ENCODE data around the gene COL1A1.
A peak's percentile ranks its signal among the peaks of the same experiment; 100 is the strongest.

COL1A1 gene

DNA sequence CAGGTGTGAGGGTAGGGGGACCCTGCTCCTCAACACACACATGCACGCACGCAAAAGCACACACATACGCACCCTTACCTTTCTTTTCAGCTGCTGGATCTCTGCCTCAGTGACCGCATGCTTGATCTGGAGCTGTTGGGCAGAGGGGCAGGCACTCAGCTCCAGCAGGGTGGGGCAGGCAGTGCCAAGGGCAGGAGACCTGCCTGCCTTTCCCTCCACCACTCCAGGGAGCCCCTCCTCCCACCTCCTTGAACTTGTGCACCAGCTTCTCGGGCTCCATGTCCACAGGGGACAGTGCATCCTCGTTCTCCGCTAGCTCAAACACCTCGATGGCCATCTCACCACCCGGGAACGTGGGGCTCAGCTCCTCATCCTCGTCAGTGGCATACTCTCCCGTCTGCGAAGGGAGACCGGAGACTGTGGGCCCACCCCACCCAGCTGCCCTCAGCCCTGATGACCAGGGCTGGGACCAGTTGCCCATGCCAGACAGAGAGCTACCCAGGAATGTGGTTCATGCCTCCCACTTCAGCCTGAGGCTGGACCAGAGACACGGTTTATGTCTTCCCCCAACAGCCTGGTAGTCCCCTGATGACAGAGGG, 62.1 kb downstream of the COL1A1 start:
- ChIA-PET CTCF (interaction anchor here (0.8 to 10.1 kb wide), 25 partner anchors 8 to 259 kb away, joined by 3 to 147 read pairs (median 6); partner anchors contain the start of genes PPP1R9B, SAMD14, SGCA and TMEM92), POLR2A (no interaction called here)
- no peak for DNase-seq (ENCODE audit: low read depth, low spot score)
- H3K4me3 ChIP-seq (ENCODE audit: low read depth, low read length), result no peak overlapping the region
- TF ChIP-seq, protein P1, sequence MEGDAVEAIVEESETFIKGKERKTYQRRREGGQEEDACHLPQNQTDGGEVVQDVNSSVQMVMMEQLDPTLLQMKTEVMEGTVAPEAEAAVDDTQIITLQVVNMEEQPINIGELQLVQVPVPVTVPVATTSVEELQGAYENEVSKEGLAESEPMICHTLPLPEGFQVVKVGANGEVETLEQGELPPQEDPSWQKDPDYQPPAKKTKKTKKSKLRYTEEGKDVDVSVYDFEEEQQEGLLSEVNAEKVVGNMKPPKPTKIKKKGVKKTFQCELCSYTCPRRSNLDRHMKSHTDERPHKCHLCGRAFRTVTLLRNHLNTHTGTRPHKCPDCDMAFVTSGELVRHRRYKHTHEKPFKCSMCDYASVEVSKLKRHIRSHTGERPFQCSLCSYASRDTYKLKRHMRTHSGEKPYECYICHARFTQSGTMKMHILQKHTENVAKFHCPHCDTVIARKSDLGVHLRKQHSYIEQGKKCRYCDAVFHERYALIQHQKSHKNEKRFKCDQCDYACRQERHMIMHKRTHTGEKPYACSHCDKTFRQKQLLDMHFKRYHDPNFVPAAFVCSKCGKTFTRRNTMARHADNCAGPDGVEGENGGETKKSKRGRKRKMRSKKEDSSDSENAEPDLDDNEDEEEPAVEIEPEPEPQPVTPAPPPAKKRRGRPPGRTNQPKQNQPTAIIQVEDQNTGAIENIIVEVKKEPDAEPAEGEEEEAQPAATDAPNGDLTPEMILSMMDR (IDR thresholded peaks at IDR 0.05; ENCODE audit: insufficient read depth, low read length, missing control alignments), result no peak

DNA sequence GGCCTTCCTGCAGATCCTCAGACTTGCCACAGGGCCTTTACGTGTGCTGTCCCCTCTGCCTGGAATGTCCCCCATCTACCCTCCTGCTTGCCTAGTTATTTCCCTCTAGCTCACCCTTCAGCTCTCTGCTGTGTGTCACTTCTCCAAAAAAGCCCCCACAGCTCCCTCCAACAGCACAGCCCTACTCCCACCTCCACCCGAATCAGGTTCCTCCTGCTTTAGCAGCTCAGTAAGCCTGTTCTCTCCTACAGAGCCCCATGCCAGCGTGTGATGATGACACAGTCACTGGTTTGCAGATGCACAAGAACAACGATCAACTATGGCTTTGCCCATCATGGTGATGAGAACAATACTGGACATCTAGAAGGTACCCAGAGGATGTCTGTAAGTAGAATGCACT, 64.4 kb downstream of the COL1A1 start:
- ChIA-PET POLR2A (interaction anchor here (0.7 to 1.0 kb wide), 3 partner anchors 8 to 15 kb away, joined by 3 to 4 read pairs (median 4); no protein-coding TSS in a partner anchor), CTCF (interaction anchor here (1.0 to 10.1 kb wide), 9 partner anchors 9 to 172 kb away, joined by 3 to 147 read pairs (median 14); partner anchors contain the start of genes COL1A1, PDK2 and PPP1R9B)
- TF ChIP-seq, protein P1 (IDR thresholded peaks at IDR 0.05; ENCODE audit: insufficient read depth, low read length, missing control alignments), result no peak
- no peak overlapping the region for H3K4me3 ChIP-seq (ENCODE audit: low read depth, low read length)
- DNase-seq (ENCODE audit: low read depth, low spot score), result no peak

DNA sequence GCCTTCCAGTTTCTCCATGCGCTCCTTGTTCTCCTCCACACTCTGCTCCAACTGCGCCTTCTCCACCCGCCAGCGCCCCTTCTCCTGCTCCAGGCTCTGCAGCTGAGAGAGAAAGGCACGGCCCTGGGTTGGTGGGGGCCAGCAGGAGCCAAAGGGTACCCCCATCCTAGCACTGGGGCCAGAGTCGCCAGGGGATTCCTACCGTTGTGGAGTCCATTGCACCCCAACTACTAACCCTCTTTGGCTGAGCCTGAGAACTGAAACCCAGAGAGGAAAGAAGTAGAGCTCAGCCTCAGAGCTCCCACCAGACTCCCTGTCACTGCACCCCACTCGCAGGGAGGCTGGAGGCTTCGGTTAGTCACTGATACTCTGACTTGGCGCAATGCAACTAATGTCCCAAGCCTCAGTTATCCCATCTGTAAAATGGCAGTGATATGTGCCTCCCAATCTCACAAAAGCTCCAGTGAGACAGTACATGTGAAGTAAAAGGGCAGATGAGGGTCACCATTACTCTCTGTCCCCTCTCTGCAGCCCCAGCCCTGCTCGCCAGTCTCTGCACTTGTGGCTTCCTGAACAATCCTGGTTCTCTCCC, 65.2 kb downstream of the COL1A1 start:
- H3K4me3 ChIP-seq (ENCODE audit: low read depth, low read length), result no peak overlapping the region
- ChIA-PET POLR2A (interaction anchor here (0.7 to 1.1 kb wide), 4 partner anchors 9 to 16 kb away, joined by 3 to 4 read pairs (median 4); no protein-coding TSS in a partner anchor), CTCF (interaction anchor here (1.0 to 10.1 kb wide), 10 partner anchors 8 to 173 kb away, joined by 3 to 147 read pairs (median 10); partner anchors contain the start of genes COL1A1, PDK2 and PPP1R9B)
- DNase-seq (ENCODE audit: low read depth, low spot score), result no peak
- TF ChIP-seq, protein P1 (IDR thresholded peaks at IDR 0.05; ENCODE audit: insufficient read depth, low read length, missing control alignments), result no peak

DNA sequence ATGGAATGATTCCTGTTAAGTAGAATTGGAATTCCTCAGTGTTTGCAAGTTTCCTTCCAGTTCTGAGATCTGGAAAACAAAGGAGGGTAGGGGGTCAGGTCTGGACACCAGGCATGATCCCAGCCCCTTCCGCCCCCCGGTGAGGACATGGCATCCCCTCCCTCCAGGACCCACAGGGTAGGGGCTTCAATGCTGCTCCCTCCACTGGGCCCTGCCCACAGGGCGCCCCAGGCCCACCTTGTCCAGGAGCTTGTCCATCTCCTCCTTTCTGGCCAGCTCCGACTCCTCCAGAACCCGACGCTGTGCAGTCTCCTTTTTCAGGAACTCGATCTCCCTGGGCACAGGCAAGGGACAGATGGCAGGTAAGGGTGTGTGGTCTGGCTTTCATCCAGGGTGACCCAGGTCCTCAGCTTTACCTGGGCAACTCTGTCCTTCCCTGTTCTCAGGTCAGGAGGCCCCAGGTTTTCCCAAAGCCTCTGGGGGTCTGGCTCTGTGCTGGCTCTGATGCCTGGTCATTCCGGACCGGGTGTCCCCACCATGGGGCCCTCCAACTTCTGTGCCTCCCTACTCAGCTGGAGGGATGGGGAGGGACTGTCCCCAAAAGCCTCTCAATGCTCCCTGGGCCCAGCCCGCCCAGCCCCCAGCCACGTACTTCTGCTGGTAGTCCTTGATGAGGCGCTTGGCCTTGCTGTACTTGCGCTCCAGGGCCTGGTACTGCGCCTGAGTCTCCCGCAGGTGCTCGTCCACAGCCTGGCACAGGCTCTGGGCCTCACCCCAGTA, 65.9 kb downstream of the COL1A1 start:
- CTCF ChIA-PET, result interaction anchor here (0.8 to 10.1 kb wide), 10 partner anchors 9 to 173 kb away, joined by 3 to 147 read pairs (median 10); partner anchors contain the start of genes PDK2 and PPP1R9B
- POLR2A ChIA-PET, result interaction anchor here (0.6 to 1.1 kb wide), 2 partner anchors 12 to 40 kb away, joined by 3 to 4 read pairs; no protein-coding TSS in a partner anchor
- no peak overlapping the region for H3K4me3 ChIP-seq (ENCODE audit: low read depth, low read length)
- TF ChIP-seq, protein P1 (IDR thresholded peaks at IDR 0.05; ENCODE audit: insufficient read depth, low read length, missing control alignments), result no peak
- no peak for DNase-seq (ENCODE audit: low read depth, low spot score)

DNA sequence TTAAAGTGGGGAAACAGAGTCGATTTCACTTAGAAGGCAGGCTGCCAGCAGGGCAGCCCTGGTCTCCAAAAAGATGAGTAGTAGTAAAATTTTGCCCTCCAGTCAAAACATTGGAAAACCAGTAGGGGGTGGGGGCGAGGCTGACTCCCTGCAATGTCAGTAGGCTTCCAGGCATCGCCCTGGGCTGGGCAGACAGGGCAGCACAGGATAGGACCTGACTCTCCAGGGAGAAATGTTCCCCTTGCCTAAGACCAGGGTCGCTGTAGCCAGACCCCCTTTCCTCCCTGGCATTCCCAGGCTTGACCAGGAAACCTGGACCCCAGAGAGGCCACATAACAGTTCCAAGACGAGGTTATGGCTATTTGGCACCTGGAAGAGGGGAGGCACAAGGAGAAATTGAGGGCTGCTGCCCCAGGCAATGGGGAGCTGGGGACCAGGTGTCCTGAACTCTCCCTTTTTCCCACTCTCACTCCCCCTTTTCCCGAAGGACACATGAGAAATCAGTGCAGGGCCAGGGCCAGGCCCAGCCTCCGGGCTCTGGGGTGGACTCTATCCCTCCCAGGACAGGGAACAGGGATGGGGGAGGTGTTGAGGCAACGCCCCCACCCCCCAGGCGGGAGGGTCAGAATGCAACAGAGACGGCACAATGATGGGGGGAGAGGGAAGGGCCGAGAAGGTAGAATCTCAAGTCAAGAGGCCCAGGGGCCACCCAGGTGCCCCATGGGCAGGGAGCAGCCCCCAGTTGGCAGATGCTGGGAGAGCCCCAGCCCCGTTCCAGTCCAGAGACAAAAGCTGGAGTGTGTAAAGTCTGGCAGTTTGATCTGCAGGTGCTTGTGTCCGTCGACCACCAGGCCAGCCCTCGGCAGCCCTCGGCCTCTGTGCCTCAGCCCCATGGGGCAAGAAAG, 67.0 kb downstream of the COL1A1 start:
- no peak overlapping the region for H3K4me3 ChIP-seq (ENCODE audit: low read depth, low read length)
- TF ChIP-seq, protein P1 (IDR thresholded peaks at IDR 0.05; ENCODE audit: insufficient read depth, low read length, missing control alignments), result peak; percentile 4
- no peak for DNase-seq (ENCODE audit: low read depth, low spot score)
- CTCF ChIA-PET, result interaction anchor here (0.8 to 10.1 kb wide), 6 partner anchors 8 to 159 kb away, joined by 3 to 147 read pairs (median 45); partner anchors contain the start of gene PPP1R9B
- POLR2A ChIA-PET, result interaction anchor here (0.6 kb wide), 1 partner anchor 41 kb away, joined by 3 read pairs; no protein-coding TSS in a partner anchor
